Fibroblast of skin of scalp (primary cell): ENCODE data around the gene SCO1. TPM values are rescaled to one million over a fixed set of nuclear protein-coding genes. Genes with fewer than 3 reads are reported as not detected.
A peak's percentile ranks its signal among the peaks of the same experiment; 100 is the strongest.
"Not testable (repeated sequence)": the region's sequence is repeated elsewhere in the genome, so short reads cannot be mapped to it uniquely, and the experiment has no call there.

ENCODE experiments used
- DNase-seq: peaks from one replicate; pipeline ENCODE4 v3.0.0-alpha.2; 2013
- polyA plus RNA-seq, 2 experiments: library from polyadenylated mRNA; unstranded; fragments of 120-200 nt; gene quantifications; one replicate each; pipeline ENCODE4 v1.2.1, GENCODE V29; 2013; ENCODE audit not compliant: insufficient read length in 2 of 2

Gene SCO1
- 26.3 TPM for polyA plus RNA-seq (2013, experiment 1 of 2; ENCODE audit: insufficient read length)
- 26.8 TPM for polyA plus RNA-seq (2013, experiment 2 of 2; ENCODE audit: insufficient read length)

GRCh38 chr17:10697092-10698081 lies at the start of gene SCO1, which contains the start of gene ADPRM:
Gene SCO1 (minus strand): TSS chr17:10697533. CDS start chr17:10697507, 26 bp downstream.
Gene ADPRM (plus strand): TSS chr17:10697594. CDS start chr17:10704927, 7,333 bp downstream.
- peak; percentile 94 for DNase-seq

GRCh38 chr17:10745231-10745630 lies 47.9 kb upstream of the SCO1 start:
- no peak for DNase-seq

GRCh38 chr17:10744501-10745000 lies 47.2 kb upstream of the SCO1 start:
- DNase-seq = no peak

GRCh38 chr17:10743316-10744009 lies 46.1 kb upstream of the SCO1 start:
- DNase-seq = peak; percentile 43

- no peak for DNase-seq
These were observed 45.1 kb upstream of the SCO1 start for GRCh38 chr17:10742431-10742830.

GRCh38 chr17:10741416-10742135 lies 44.2 kb upstream of the SCO1 start:
- no peak for DNase-seq

GRCh38 chr17:10739386-10739785 lies 42.1 kb upstream of the SCO1 start:
- DNase-seq = no peak

- no peak for DNase-seq
These were observed 41.4 kb upstream of the SCO1 start for GRCh38 chr17:10738521-10739258.

- no peak for DNase-seq
These were observed 40.4 kb upstream of the SCO1 start for GRCh38 chr17:10737736-10738135.

- peak; percentile 65 for DNase-seq
These were observed 39.9 kb upstream of the SCO1 start for GRCh38 chr17:10737168-10737622.

- DNase-seq = no peak
These were observed 38.5 kb upstream of the SCO1 start for GRCh38 chr17:10735821-10736220.

- no peak for DNase-seq
These were observed 37.9 kb upstream of the SCO1 start for GRCh38 chr17:10735251-10735650.

GRCh38 chr17:10733666-10734065 lies 36.3 kb upstream of the SCO1 start:
- DNase-seq = no peak

- DNase-seq = not testable (repeated sequence)
These were observed 34.8 kb upstream of the SCO1 start for GRCh38 chr17:10732121-10732520.

- DNase-seq = no peak
These were observed 34.1 kb upstream of the SCO1 start for GRCh38 chr17:10731408-10731879.

GRCh38 chr17:10730247-10730646 lies 32.9 kb upstream of the SCO1 start:
- DNase-seq = not testable (repeated sequence)

GRCh38 chr17:10729334-10730193 lies 32.2 kb upstream of the SCO1 start, which contains the start of gene TMEM220:
Gene TMEM220 (minus strand): TSS chr17:10730023. CDS start chr17:10729851, 172 bp downstream.
- DNase-seq = peak; percentile 75

GRCh38 chr17:10728331-10728892 lies 31.1 kb upstream of the SCO1 start:
- DNase-seq = no peak

- DNase-seq = no peak
These were observed 29.9 kb upstream of the SCO1 start for GRCh38 chr17:10727192-10727591.

GRCh38 chr17:10726196-10726595 lies 28.9 kb upstream of the SCO1 start:
- DNase-seq = no peak
